Endothelial cell of umbilical vein (primary cell): ENCODE measurements around the gene INTU. TPM values are rescaled to one million over a fixed set of nuclear protein-coding genes. Genes with fewer than 3 reads are reported as not detected.

Source experiments
- BruUV-seq: library from RNA; stranded (reverse); fragments of 400-500 nt; replicated peaks from 2 replicates; lab custom pipeline; 2021; lab: Mats Ljungman, UMichigan
- CTCF ChIA-PET: fragments of 300-600, 350-600 bp; sonication (Branson Sonifier 250); formaldehyde crosslinking; loops from one replicate; lab custom pipeline; 2021; ENCODE audit warnings: antibody characterized with exemption, inconsistent platforms; lab: Charles Lee
- POLR2A ChIA-PET: fragments of 300-600, 350-600 bp; sonication (Branson Sonifier 250); formaldehyde crosslinking; loops from one replicate; lab custom pipeline; 2021; ENCODE audit warnings: antibody characterized with exemption, inconsistent platforms; lab: Charles Lee
- DNase-seq: peaks from one replicate; pipeline ENCODE4 v3.0.0-alpha.2; 2011; ENCODE audit warnings: low read depth, low spot score
- FAIRE-seq: peaks from 2 replicates; lab custom pipeline; 2011; peaks lifted over from hg19 to GRCh38; lab: Jason Lieb, UNC
- H2AFZ ChIP-seq: 2 replicates; pipeline ENCODE4 v1.6.0; 2012; ENCODE audit warnings: low read depth, low read length, control low read depth, inconsistent platforms
- H3K27ac ChIP-seq: 2 replicates; pipeline ENCODE4 v1.5.1; 2011; ENCODE audit warnings: low read depth, mild to moderate bottlenecking, control low read depth, low read length, moderate library complexity; ENCODE audit not compliant: insufficient read depth
- H3K27me3 ChIP-seq, 2 experiments: 2 replicates each; pipeline versions ENCODE4 v1.6.0 to v1.6.1; 2011; ENCODE audit warnings: low read length in 2 of 2, mixed read lengths in 1 of 2; ENCODE audit not compliant: control insufficient read depth in 2 of 2, insufficient read depth in 2 of 2
- H3K36me3 ChIP-seq, 2 experiments: 2 replicates in 1 of 2; 3 replicates in 1 of 2; pipeline ENCODE4 v1.5.1; 2011; ENCODE audit warnings: low read length in 2 of 2, mild to moderate bottlenecking in 1 of 2, moderate library complexity in 1 of 2; ENCODE audit not compliant: control insufficient read depth in 2 of 2, insufficient read depth in 2 of 2; ENCODE audit errors: extremely low read depth in 1 of 2
- H3K4me1 ChIP-seq: 3 replicates; pipeline ENCODE4 v1.5.1; 2011; ENCODE audit warnings: mild to moderate bottlenecking, low read length; ENCODE audit not compliant: control insufficient read depth, insufficient read depth; ENCODE audit errors: extremely low read depth
- H3K4me2 ChIP-seq: 2 replicates; pipeline ENCODE4 v1.6.1; 2011; ENCODE audit warnings: low read length, control low read depth, mixed read lengths; ENCODE audit not compliant: insufficient read depth
- H3K4me3 ChIP-seq, 3 experiments: fragments of 200-600 bp in 1 of 3; sonication (generic), shearing (Covaris generic) in 1 of 3; replicated peaks in 1 of 3; 2 replicates each; pipeline ENCODE4 v1.5.1; 2011 to 2016; ENCODE audit warnings: control low read depth in 3 of 3, low read length in 3 of 3, mild to moderate bottlenecking in 2 of 3, inconsistent platforms in 1 of 3, low read depth in 1 of 3, moderate library complexity in 1 of 3; ENCODE audit not compliant: insufficient read depth in 1 of 3
- H3K79me2 ChIP-seq: 2 replicates; pipeline ENCODE4 v1.6.0; 2012; ENCODE audit warnings: low read length, inconsistent platforms; ENCODE audit not compliant: control insufficient read depth, insufficient read depth
- H3K9ac ChIP-seq: replicated peaks from 2 replicates; pipeline ENCODE3; 2011; ENCODE audit warnings: low read length, control low read depth; ENCODE audit not compliant: insufficient read depth; ENCODE audit errors: extremely low read depth
- H3K9me1 ChIP-seq: replicated peaks from 3 replicates; pipeline ENCODE4 v1.6.0; 2011; ENCODE audit warnings: mild to moderate bottlenecking, low read length; ENCODE audit not compliant: control insufficient read depth, insufficient read depth; ENCODE audit errors: extremely low read depth
- H3K9me3 ChIP-seq: replicated peaks from 2 replicates; pipeline ENCODE4 v1.5.1; 2012; ENCODE audit warnings: low read length, inconsistent platforms; ENCODE audit not compliant: control insufficient read depth, insufficient read depth
- H4K20me1 ChIP-seq: replicated peaks from 2 replicates; pipeline ENCODE3; 2011; ENCODE audit warnings: mild to moderate bottlenecking, low read length; ENCODE audit not compliant: control insufficient read depth, insufficient read depth; ENCODE audit errors: extremely low read depth
- CTCF ChIP-seq, 2 donors: IDR thresholded peaks; 1 replicate in 1 of 2; 2 replicates in 1 of 2; pipeline ENCODE4 v1.5.1; 2011; ENCODE audit warnings: low read length in 2 of 2, mild to moderate bottlenecking in 2 of 2, moderate library complexity in 2 of 2, control low read depth in 1 of 2, inconsistent platforms in 1 of 2, low read depth in 1 of 2; ENCODE audit not compliant: insufficient read depth in 1 of 2; ENCODE audit errors: extremely low read depth in 1 of 2
- EZH2 ChIP-seq: IDR thresholded peaks from 2 replicates; pipeline ENCODE4 v1.6.1; 2012; ENCODE audit warnings: borderline replicate concordance, low read depth, mild to moderate bottlenecking, moderate library complexity, low read length, inconsistent platforms; ENCODE audit not compliant: severe bottlenecking
- FOS ChIP-seq: IDR thresholded peaks from 2 replicates; pipeline ENCODE4 v1.6.1; 2011; ENCODE audit warnings: mild to moderate bottlenecking, low read length, moderate library complexity, borderline replicate concordance; ENCODE audit not compliant: insufficient read depth
- GATA2 ChIP-seq: IDR thresholded peaks from 2 replicates; pipeline ENCODE4 v1.7.0; 2011; ENCODE audit warnings: low read depth, mild to moderate bottlenecking, moderate library complexity, mixed read lengths, low read length; ENCODE audit not compliant: insufficient read length, insufficient read depth
- JUN ChIP-seq: IDR thresholded peaks from 2 replicates; pipeline ENCODE4 v1.6.1; 2011; ENCODE audit warnings: borderline replicate concordance, low read depth; ENCODE audit not compliant: insufficient read length, insufficient read depth
- MAX ChIP-seq: IDR thresholded peaks from 2 replicates; pipeline ENCODE4 v1.6.1; 2011; ENCODE audit not compliant: insufficient read depth, insufficient read length
- MYC ChIP-seq: IDR thresholded peaks from one replicate; pipeline ENCODE4 v1.6.1; 2011; ENCODE audit warnings: mild to moderate bottlenecking, low read depth, low read length
- POLR2A ChIP-seq: IDR thresholded peaks from 2 replicates; pipeline ENCODE4 v1.6.1; 2012; ENCODE audit warnings: low read depth, mild to moderate bottlenecking, control low read depth, low read length
- POLR2AphosphoS5 ChIP-seq: IDR thresholded peaks from 2 replicates; pipeline ENCODE4 v1.6.1; 2012; ENCODE audit warnings: low read depth, mild to moderate bottlenecking, control low read depth, low read length, moderate library complexity; ENCODE audit not compliant: insufficient read depth
- dilution Hi-C: fragments of 300-500 bp; cut with MboI; formaldehyde crosslinking; loops from one replicate; pipeline ENCODE4 v1.15.0; 2019; ENCODE audit warnings: low sequenced_read_pairs; ENCODE audit not compliant: extremely low pct_ligation_motif_present
- intact Hi-C: fragments of 100-400 bp; cut with micrococcal nuclease; formaldehyde crosslinking; loops from one replicate; pipeline ENCODE4 v1.10.0; 2022
- polyA plus RNA-seq, 4 experiments: library from polyadenylated mRNA; depleted of rRNA in 3 of 4; stranded (reverse) in 3 of 4; unstranded in 1 of 4; fragments of >200 nt; gene quantifications; 2 replicates each; pipeline versions ENCODE4 v1.2.1 to v1.2.3, GENCODE V29; 2011 to 2012; ENCODE audit warnings: missing spikeins in 1 of 4
- total RNA-seq: library from RNA; stranded (reverse); gene quantifications from 2 replicates; pipeline ENCODE4 v1.2.3, GENCODE V29; 2021

Gene INTU
- total and polyA plus RNA-seq, 2 donors (not counting 3 experiments of a cell fraction or from before 2014, with no cell fraction given) = 1.4 to 5.4 TPM

- peaks cover 0 to 4% of the 10 kb centered on the region in 2 experiments for H3K27me3 ChIP-seq
- POLR2A ChIA-PET = no interaction called here
- no peaks in the 10 kb centered on the region for H3K79me2 ChIP-seq
- H3K9me1 ChIP-seq = no peaks in the 10 kb centered on the region
- no peak overlapping the region for H3K9ac ChIP-seq
- BruUV-seq = no TSS peak
- no peak overlapping the region for H3K4me2 ChIP-seq
- dilution Hi-C loops (no loop called here), intact Hi-C loops (no loop called here)
- no peaks in the 10 kb centered on the region for H3K36me3 ChIP-seq
- H2AFZ ChIP-seq = peak overlapping the region; percentile 86
- H3K4me1 ChIP-seq = peaks cover 22% of the 10 kb centered on the region
- H3K4me3 ChIP-seq = no peak overlapping the region
- CTCF ChIA-PET = interaction anchor here (1.1 kb wide), 1 partner anchor 104 kb away, joined by 3 read pairs; no protein-coding TSS in a partner anchor
- peak; percentile 16 for DNase-seq
- TF ChIP-seq MAX (no peak), CTCF (IDR thresholded peaks at IDR 0.05; ENCODE audit: extremely low read depth in 1 of 2, insufficient read depth in 1 of 2, low read depth in 1 of 2, low read length in 2 of 2) (no peak), JUN (no peak)
- no peaks in the 10 kb centered on the region for H4K20me1 ChIP-seq
- H3K27ac ChIP-seq = no peak overlapping the region
- H3K9me3 ChIP-seq = no peaks in the 10 kb centered on the region
- no peak for FAIRE-seq
Measured at GRCh38 chr4:127629371-127629770, 3.4 kb upstream of the INTU start.

DNA sequence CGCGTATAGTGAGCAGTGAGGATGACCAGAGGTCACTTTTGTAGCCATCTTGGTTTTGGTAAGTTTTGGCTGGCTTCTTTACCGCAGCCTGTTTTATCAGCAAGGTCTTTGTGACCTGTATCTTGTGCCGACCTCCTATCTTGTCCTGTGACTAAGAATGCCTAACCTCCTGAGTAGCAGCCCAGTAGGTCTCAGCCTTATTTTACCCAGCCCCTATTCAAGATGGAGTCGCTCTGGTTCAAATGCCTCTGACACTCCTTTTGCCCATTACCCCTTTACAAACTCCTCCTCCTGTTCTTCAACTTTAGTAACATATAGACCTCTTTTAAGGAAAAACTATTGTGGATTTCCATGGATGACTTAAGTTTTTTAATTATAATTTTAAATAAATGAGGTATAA is 2.6 kb upstream of the INTU start:
- DNase-seq (no peak), FAIRE-seq (no peak)
- ChIA-PET CTCF (interaction anchor here (1.8 kb wide), 1 partner anchor 102 kb away, joined by 10 read pairs; no protein-coding TSS in a partner anchor), POLR2A (no interaction called here)
- TF ChIP-seq FOS = no peak
- no peak for TF ChIP-seq GATA2
- TF ChIP-seq EZH2 = no peak
- no peak for TF ChIP-seq POLR2AphosphoS5
- no peak for TF ChIP-seq MAX
- TF ChIP-seq JUN = no peak
- TF ChIP-seq MYC = no peak
- no peak for TF ChIP-seq CTCF (IDR thresholded peaks at IDR 0.05; ENCODE audit: extremely low read depth in 1 of 2, insufficient read depth in 1 of 2, low read depth in 1 of 2, low read length in 2 of 2)
- TF ChIP-seq POLR2A = no peak
- BruUV-seq = no TSS peak
- dilution Hi-C loops = no loop called here
- Histone ChIP-seq H3K4me1 (peaks cover 22% of the 10 kb centered on the region), H2AFZ (no peak overlapping the region), H3K9me1 (no peaks in the 10 kb centered on the region), H3K27ac (no peak overlapping the region), H3K79me2 (no peaks in the 10 kb centered on the region), H3K36me3 (no peaks in the 10 kb centered on the region), H4K20me1 (no peaks in the 10 kb centered on the region), H3K4me2 (no peak overlapping the region), H3K9ac (no peak overlapping the region), H3K9me3 (no peaks in the 10 kb centered on the region), H3K27me3 (peaks cover 0 to 4% of the 10 kb centered on the region in 2 experiments), H3K4me3 (no peak overlapping the region)
- intact Hi-C loops = loop anchor here (5.0 kb wide), 1 partner anchor 252 kb away; the partner anchor contains the start of gene PLK4
